ENCODE measurements around the gene DLX3.
"Not testable (repeated sequence)": the region's sequence is repeated elsewhere in the genome, so short reads cannot be mapped to it uniquely, and the experiment has no call there.

The DLX3 gene

GRCh38 chr17:49995055-49995738 is at the start of gene DLX3:
DLX3 (minus strand) TSS chr17:49995224; CDS start chr17:49994998, 226 bp downstream.
- DNase-seq (ENCODE audit: low spot score) = no peak

- no peak for DNase-seq (ENCODE audit: low spot score)
Measured at GRCh38 chr17:50044483-50044882, 49.5 kb upstream of the DLX3 start.

- no peak for DNase-seq (ENCODE audit: low spot score)
Measured at GRCh38 chr17:50043290-50044148, 48.5 kb upstream of the DLX3 start.

- DNase-seq (ENCODE audit: low spot score) = no peak
Measured at GRCh38 chr17:50042211-50042610, 47.2 kb upstream of the DLX3 start.

GRCh38 chr17:50040496-50040895 is 45.5 kb upstream of the DLX3 start:
- DNase-seq (ENCODE audit: low spot score) = not testable (repeated sequence)

GRCh38 chr17:50039058-50039457 is 44.0 kb upstream of the DLX3 start:
- DNase-seq (ENCODE audit: low spot score) = no peak

- DNase-seq (ENCODE audit: low spot score) = no peak
Measured at GRCh38 chr17:50037321-50038107, 42.5 kb upstream of the DLX3 start.

GRCh38 chr17:50036455-50037261 is 41.6 kb upstream of the DLX3 start:
- no peak for DNase-seq (ENCODE audit: low spot score)

GRCh38 chr17:50035945-50036344 is 40.9 kb upstream of the DLX3 start:
- no peak for DNase-seq (ENCODE audit: low spot score)

GRCh38 chr17:50035421-50035879 is 40.4 kb upstream of the DLX3 start:
- DNase-seq (ENCODE audit: low spot score) = no peak

- DNase-seq (ENCODE audit: low spot score) = no peak
Measured at GRCh38 chr17:50034498-50035364, 39.7 kb upstream of the DLX3 start.

GRCh38 chr17:50033316-50033715 is 38.3 kb upstream of the DLX3 start:
- DNase-seq (ENCODE audit: low spot score) = no peak

GRCh38 chr17:50029185-50029584 is 34.2 kb upstream of the DLX3 start:
- DNase-seq (ENCODE audit: low spot score) = no peak

GRCh38 chr17:50028736-50029120 is 33.7 kb upstream of the DLX3 start:
- DNase-seq (ENCODE audit: low spot score) = no peak

GRCh38 chr17:50027881-50028735 is 33.1 kb upstream of the DLX3 start:
- no peak for DNase-seq (ENCODE audit: low spot score)

GRCh38 chr17:50027172-50027880 is 32.3 kb upstream of the DLX3 start:
- DNase-seq (ENCODE audit: low spot score) = no peak

GRCh38 chr17:50026837-50027171 is 31.8 kb upstream of the DLX3 start:
- DNase-seq (ENCODE audit: low spot score) = peak; percentile 52

GRCh38 chr17:50026046-50026675 is 31.1 kb upstream of the DLX3 start:
- no peak for DNase-seq (ENCODE audit: low spot score)

- no peak for DNase-seq (ENCODE audit: low spot score)
Measured at GRCh38 chr17:50024808-50025207, 29.8 kb upstream of the DLX3 start.

Measured in putamen (tissue), 1 donor.